Upper lobe of left lung (tissue), 6 donors: ENCODE data around the gene FXYD4. TPM values are rescaled to one million over a fixed set of nuclear protein-coding genes. Genes with fewer than 3 reads are reported as not detected.

Source experiments
- ATAC-seq, 2 donors: fragments of 200-7000 bp; cut with Tn5 transposase; one replicate each; pipeline ENCODE4 v1.9.1; 2022; ENCODE audit warnings: mild to moderate bottlenecking in 2 of 2, moderate library complexity in 2 of 2; ENCODE audit not compliant: low FRiP score in 2 of 2
- DNase-seq, 2 donors: peaks; one replicate each; pipeline ENCODE4 v3.0.0-alpha.2; 2019 to 2020
- H3K27ac ChIP-seq, 4 donors: fragments of 200-600 bp; sonication (generic); one replicate each; pipeline ENCODE4 v1.5.1; 2016 to 2019
- H3K27me3 ChIP-seq, 4 donors: fragments of 200-600 bp; sonication (generic); one replicate each; pipeline ENCODE4 v1.5.1; 2017 to 2019
- H3K36me3 ChIP-seq, 4 donors: fragments of 200-600 bp; sonication (generic); one replicate each; pipeline ENCODE4 v1.5.1; 2016 to 2019
- H3K4me1 ChIP-seq, 4 donors: fragments of 200-600 bp; sonication (generic); one replicate each; pipeline ENCODE4 v1.5.1; 2018 to 2019
- H3K4me3 ChIP-seq, 4 donors: fragments of 200-600 bp; sonication (generic); one replicate each; pipeline ENCODE4 v1.5.1; 2017 to 2019; ENCODE audit warnings: mild to moderate bottlenecking in 2 of 4, moderate library complexity in 1 of 4
- H3K9me3 ChIP-seq, 4 donors: fragments of 200-600 bp; sonication (generic); one replicate each; pipeline ENCODE4 v1.5.1; 2018 to 2019
- CTCF ChIP-seq, 6 experiments: fragments of 450-650 bp in 4 of 6; fragments of 200-600 bp in 2 of 6; sonication (generic) in 2 of 6; IDR thresholded peaks; one replicate each; pipeline ENCODE4 v1.5.1; 2016 to 2019; ENCODE audit warnings: antibody characterized with exemption in 6 of 6
- EP300 ChIP-seq, 4 donors: sonication (generic); formaldehyde crosslinking; IDR thresholded peaks; one replicate each; pipeline ENCODE4 v1.5.1; 2017; ENCODE audit warnings: antibody characterized with exemption in 4 of 4, control low read depth in 2 of 4
- POLR2A ChIP-seq, 4 donors: fragments of 450-650 bp; IDR thresholded peaks; one replicate each; pipeline ENCODE4 v1.5.1; 2016 to 2017; ENCODE audit warnings: antibody characterized with exemption in 4 of 4, mild to moderate bottlenecking in 2 of 4
- POLR2AphosphoS5 ChIP-seq, 2 donors: sonication (generic); formaldehyde crosslinking; IDR thresholded peaks; one replicate each; pipeline ENCODE4 v1.5.1; 2017; ENCODE audit warnings: antibody characterized with exemption in 2 of 2
- WGBS, 2 donors: methylation state at CpG; one replicate each; pipeline ENCODE4 v1.1.5; 2017 to 2018; 5-methylcytosine and 5-hydroxymethylcytosine counted together
- total RNA-seq, 6 donors: library from RNA; depleted of rRNA in 4 of 6; stranded (reverse); fragments of >200 nt in 4 of 6; gene quantifications; one replicate each; pipeline versions ENCODE4 v1.1.0 to v1.2.1, GENCODE V29; 2016 to 2021
- donor health status: DM: no; HTN: no; CAD: no; lungs with moderate emphysema.
- donor health status: DM: no; HTN: yes; CAD: no; lungs with severe emphysema.

The FXYD4 gene
- total RNA-seq, 6 donors from 2014 or later, result 2.5 to 4.0 (median 2.7) TPM; not detected in 3

GRCh38 chr10:43340101-43340500 lies 31.3 kb upstream of the FXYD4 start:
- H3K4me1 ChIP-seq, result peaks cover 0 to 26% (median 8%) of the 10 kb centered on the region in 4 donors
- H3K27me3 ChIP-seq, result no peaks in the 10 kb centered on the region
- H3K36me3 ChIP-seq, result no peaks in the 10 kb centered on the region
- no peaks in the 10 kb centered on the region for H3K9me3 ChIP-seq
- H3K4me3 ChIP-seq, result no peak overlapping the region
- WGBS, 2 donors, result 81 to 84% methylated on average over 6 of the region's 6 CpGs
- peak overlapping the region in 3 of 4 donors; percentile 26 to 76 (median 27) for H3K27ac ChIP-seq
- ATAC-seq, result no peak
- DNase-seq, result no peak
- TF ChIP-seq CTCF (IDR thresholded peaks at IDR 0.05), result no peak
- no peak for TF ChIP-seq POLR2AphosphoS5 (IDR thresholded peaks at IDR 0.05)
- TF ChIP-seq EP300 (IDR thresholded peaks at IDR 0.05), result no peak
- TF ChIP-seq POLR2A (IDR thresholded peaks at IDR 0.05), result no peak

GRCh38 chr10:43340619-43341018 lies 30.8 kb upstream of the FXYD4 start:
- Histone ChIP-seq H3K27ac (peak overlapping the region in 3 of 4 donors; percentile 26 to 76 (median 27)), H3K4me1 (peaks cover 0 to 23% (median 7%) of the 10 kb centered on the region in 4 donors), H3K36me3 (no peaks in the 10 kb centered on the region), H3K4me3 (no peak overlapping the region), H3K27me3 (no peaks in the 10 kb centered on the region), H3K9me3 (no peaks in the 10 kb centered on the region)
- ATAC-seq (peak; percentile 45 to 75), DNase-seq (peak in 1 of 2 donors; percentile 89)
- 58 to 64% methylated on average over 9 of the region's 9 CpGs for WGBS, 2 donors
- TF ChIP-seq POLR2A (IDR thresholded peaks at IDR 0.05) (peak in 1 of 4 donors; percentile 28), POLR2AphosphoS5 (IDR thresholded peaks at IDR 0.05) (peak in 1 of 2 donors; percentile 20), EP300 (IDR thresholded peaks at IDR 0.05) (no peak)

GRCh38 chr10:43341450-43341849 lies 30.0 kb upstream of the FXYD4 start:
- 90 to 91% methylated on average over 7 of the region's 7 CpGs for WGBS, 2 donors
- Histone ChIP-seq H3K9me3 (no peaks in the 10 kb centered on the region), H3K4me3 (no peak overlapping the region), H3K27ac (no peak overlapping the region), H3K36me3 (no peaks in the 10 kb centered on the region), H3K27me3 (no peaks in the 10 kb centered on the region), H3K4me1 (peaks cover 0 to 16% (median 3%) of the 10 kb centered on the region in 4 donors)
- DNase-seq (no peak), ATAC-seq (no peak)
- TF ChIP-seq EP300 (IDR thresholded peaks at IDR 0.05), result no peak
- TF ChIP-seq CTCF (IDR thresholded peaks at IDR 0.05), result no peak
- TF ChIP-seq POLR2AphosphoS5 (IDR thresholded peaks at IDR 0.05), result no peak
- TF ChIP-seq POLR2A (IDR thresholded peaks at IDR 0.05), result no peak

GRCh38 chr10:43342279-43343125 lies 28.9 kb upstream of the FXYD4 start:
- Histone ChIP-seq H3K36me3 (no peaks in the 10 kb centered on the region), H3K27ac (no peak overlapping the region), H3K4me1 (peaks cover 0 to 10% (median 2%) of the 10 kb centered on the region in 4 donors), H3K9me3 (no peaks in the 10 kb centered on the region), H3K27me3 (no peaks in the 10 kb centered on the region), H3K4me3 (no peak overlapping the region)
- DNase-seq, result peak in 1 of 2 donors; percentile 77
- no peak for ATAC-seq
- WGBS, 2 donors, result 92 to 94% methylated on average over 36 to 41 of the region's 49 CpGs
- no peak for TF ChIP-seq POLR2AphosphoS5 (IDR thresholded peaks at IDR 0.05)
- TF ChIP-seq EP300 (IDR thresholded peaks at IDR 0.05), result no peak
- no peak for TF ChIP-seq POLR2A (IDR thresholded peaks at IDR 0.05)
- no peak for TF ChIP-seq CTCF (IDR thresholded peaks at IDR 0.05)

- TF ChIP-seq POLR2A (IDR thresholded peaks at IDR 0.05), result no peak
- no peak for TF ChIP-seq POLR2AphosphoS5 (IDR thresholded peaks at IDR 0.05)
- no peak for TF ChIP-seq CTCF (IDR thresholded peaks at IDR 0.05)
- TF ChIP-seq EP300 (IDR thresholded peaks at IDR 0.05), result no peak
- H3K4me3 ChIP-seq, result no peak overlapping the region
- no peaks in the 10 kb centered on the region for H3K9me3 ChIP-seq
- no peak overlapping the region for H3K27ac ChIP-seq
- peaks cover 0 to 10% (median 3%) of the 10 kb centered on the region in 4 donors for H3K4me1 ChIP-seq
- DNase-seq, result no peak
- no peak for ATAC-seq
- no peaks in the 10 kb centered on the region for H3K27me3 ChIP-seq
- 96 to 99% methylated on average over 15 of the region's 15 CpGs for WGBS, 2 donors
- H3K36me3 ChIP-seq, result no peaks in the 10 kb centered on the region
These were observed 28.3 kb upstream of the FXYD4 start for GRCh38 chr10:43343126-43343525.
